GM19463 (cell line): ENCODE data around the gene TPM1.
"Not testable (repeated sequence)": the region's sequence is repeated elsewhere in the genome, so short reads cannot be mapped to it uniquely, and the experiment has no call there.

Experiments
- ATAC-seq: cut with Tn5 transposase; IDR thresholded peaks from one replicate; pipeline ENCODE4 v1.9.1; 2021; ENCODE audit warnings: mild to moderate bottlenecking, moderate library complexity; ENCODE audit not compliant: unreplicated experiment

Gene TPM1

DNA sequence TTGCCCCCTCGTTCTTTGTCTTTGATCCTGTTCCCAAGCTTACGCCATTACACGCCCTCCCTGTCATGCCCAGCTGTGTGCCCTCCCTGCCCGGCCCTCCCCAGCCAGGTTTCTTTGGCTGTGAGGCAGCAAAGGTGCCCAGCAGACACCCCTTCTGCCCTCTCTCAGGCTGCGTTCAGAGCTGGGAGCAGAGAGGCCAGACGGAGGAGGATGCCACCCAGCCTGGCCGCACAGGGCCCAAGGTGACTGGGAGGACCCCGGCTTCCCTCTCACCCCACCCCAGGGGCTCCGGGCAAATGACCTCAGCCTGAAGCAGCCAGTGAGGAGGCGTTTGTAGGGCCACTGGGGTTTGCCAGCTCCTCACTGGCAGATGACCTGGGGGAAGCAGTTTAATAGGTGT lies 48.3 kb downstream of the TPM1 start:
- no peak for ATAC-seq

DNA sequence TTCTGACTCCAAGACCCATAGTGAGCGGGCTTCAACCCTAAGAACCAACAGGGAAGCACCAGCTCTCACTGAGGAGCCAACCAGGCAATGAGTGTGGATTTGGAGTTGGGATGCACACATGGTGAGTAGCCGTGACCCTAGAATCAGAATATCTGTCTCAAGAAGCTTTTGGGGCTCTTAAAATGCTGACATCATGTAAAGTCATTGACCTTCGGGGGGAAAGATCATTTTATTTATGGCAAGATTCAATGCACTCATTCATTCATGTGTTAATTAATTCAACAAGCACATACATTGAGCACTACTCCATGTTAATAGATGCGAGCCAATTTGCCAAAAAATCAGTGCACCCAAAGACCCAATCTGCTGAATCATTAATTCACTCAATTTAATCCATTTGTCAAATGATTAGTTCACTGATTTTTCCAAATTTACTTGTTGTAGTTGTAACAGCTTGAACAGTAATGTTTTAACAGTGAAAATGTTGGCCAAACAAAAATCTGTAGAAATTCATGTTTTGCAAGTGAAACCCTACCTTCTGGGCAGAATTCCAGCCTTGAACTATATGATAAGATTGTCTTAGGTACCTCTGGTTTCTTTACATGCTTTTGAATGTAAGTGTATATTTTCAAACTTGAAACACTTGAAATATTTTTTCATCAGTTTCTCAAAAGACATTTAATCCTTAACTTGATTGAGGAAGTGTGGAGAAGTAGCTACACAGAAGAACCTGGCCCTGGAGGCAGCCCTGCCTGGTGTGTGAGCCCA lies 49.3 kb downstream of the TPM1 start:
- ATAC-seq, result no peak

DNA sequence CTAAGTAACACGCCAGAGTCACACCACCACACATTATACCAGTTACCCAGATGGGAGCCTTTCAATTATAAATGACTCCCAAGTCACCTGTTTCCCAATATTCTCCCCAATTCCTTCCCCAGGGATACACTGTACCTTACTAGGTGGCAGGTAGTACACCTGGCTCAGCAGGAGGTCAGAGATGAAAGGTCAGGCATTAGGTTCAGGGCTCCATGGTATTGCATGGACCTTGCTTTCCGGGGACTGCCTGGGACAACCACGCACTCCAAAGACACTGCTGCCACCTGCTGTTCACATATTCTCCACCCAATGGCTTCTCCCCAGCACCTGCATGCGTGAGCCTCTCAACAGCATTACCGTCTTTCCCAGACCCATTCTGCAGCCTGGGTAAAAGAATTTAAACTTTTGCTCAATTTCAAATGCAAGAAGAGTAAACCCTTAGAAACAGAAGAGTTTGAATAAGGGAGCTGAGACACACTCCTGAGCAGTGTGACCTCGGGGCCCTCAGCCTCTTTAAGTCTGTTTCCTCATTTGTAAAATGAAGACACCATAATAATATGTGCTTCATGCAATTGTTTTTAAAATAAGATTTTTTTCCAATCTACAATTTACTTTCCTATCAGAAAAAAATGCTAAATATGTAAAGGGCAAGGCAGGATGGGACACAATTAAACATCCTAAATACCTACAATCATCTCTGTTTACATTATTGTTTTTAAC lies 51.1 kb downstream of the TPM1 start:
- peak; percentile 60 for ATAC-seq

DNA sequence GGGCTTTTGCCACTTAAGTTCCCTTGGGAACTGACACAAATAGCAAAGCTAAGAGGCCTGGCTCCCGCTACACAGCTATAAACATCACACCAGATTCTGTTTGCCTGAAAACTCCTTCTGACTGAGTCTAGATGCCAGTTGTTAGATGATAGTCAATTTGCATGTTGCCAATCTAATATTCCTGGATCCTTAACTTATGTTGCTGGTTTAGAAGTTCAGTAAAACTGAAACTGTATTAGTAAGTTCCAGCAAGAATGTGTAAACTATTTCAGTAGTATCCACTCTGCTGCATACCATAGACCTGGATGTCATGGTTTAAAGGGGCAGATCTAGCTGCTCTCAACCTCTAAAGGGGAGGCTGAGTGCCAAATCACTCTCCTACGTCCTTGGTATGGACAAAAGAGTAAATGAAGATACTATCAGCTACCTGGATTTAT lies 52.0 kb downstream of the TPM1 start:
- no peak for ATAC-seq

DNA sequence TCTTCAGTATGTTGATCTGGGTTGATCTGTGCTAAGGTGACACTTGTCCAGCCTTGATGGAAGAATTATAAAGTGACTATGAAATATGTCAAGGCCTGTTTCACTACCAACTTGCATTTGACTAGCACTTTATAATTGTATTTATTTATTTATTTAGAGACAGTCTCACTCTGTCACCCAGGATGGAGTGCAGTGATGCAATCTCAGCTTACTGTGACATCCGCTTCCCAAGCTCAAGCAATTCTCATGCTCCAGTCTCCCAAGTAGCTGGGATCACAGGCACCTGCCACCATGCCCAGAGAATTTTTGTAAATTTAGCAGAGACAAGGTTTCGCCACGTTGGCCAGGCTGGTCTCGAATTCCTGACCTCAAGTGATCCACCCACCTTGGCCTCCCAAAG lies 53.6 kb downstream of the TPM1 start:
- ATAC-seq, result no peak

DNA sequence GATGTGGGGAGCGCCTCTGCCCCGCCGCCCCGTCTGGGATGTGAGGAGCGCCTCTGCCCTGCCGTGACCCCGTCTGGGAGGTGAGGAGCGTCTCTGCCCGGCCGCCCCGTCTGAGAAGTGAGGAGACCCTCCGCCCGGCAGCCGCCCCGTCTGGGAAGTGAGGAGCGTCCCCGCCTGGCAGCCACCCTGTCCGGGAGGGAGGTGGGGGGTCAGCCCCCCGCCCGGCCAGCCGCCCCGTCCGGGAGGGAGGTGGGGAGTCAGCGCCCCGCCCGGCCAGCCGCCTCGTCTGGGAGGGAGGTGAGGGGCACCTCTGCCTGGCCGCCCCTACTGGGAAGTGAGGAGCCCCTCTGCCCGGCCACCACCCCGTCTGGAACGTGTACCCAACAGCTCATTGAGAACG lies 56.4 kb downstream of the TPM1 start:
- not testable (repeated sequence) for ATAC-seq

DNA sequence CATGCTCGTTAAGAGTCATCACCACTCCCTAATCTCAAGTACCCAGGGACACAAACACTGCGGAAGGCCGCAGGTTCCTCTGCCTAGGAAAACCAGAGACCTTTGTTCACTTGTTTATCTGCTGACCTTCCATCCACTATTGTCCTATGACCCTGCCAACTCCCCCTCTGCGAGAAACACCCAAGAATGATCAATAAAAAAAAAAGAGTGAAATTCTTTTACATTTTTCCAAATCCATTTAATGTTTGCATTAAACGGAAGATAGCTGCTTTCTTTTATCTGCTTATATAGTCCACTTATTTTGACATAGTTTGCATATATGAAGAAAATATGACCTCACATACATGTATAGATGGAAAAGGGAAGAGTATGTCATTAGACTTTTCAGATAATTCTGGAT lies 57.0 kb downstream of the TPM1 start:
- not testable (repeated sequence) for ATAC-seq

DNA sequence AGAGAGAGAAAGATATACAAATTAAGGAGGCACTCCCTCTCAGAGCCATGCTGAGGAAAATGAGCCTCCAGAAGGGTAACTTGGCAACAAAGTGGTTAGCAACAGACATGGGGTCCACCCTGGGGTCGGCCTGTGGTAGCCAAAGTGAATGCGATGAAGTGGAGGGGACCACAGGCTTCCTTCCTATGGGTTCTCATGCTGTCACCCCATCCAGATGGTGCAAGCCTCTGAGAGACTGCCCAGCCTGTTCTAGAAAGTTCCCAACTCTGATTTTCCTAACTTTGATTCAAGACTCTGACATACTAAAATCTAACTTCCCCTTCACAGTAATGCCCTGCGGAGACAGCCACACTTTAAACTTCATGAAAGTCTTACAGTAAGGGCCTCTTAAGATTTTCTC lies 60.9 kb downstream of the TPM1 start:
- no peak for ATAC-seq

DNA sequence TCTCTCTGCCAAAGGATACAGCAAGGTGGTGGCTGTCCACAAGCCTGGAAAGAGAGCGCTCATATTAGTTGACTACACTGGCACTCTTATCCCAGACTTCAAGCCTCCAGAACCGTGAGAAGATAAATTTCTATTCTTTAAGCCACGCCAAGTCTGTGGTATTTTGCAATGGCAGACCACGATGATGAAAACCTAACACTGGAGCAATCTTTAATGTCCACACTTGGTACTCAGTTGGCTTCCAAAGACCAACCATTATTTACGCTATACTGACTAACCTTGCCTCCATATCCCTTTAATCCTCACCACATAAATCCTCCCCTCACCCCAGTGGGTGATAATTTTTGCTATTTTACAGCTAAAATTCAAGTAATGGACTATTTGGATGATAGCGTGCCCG lies 62.2 kb downstream of the TPM1 start:
- ATAC-seq, result no peak

DNA sequence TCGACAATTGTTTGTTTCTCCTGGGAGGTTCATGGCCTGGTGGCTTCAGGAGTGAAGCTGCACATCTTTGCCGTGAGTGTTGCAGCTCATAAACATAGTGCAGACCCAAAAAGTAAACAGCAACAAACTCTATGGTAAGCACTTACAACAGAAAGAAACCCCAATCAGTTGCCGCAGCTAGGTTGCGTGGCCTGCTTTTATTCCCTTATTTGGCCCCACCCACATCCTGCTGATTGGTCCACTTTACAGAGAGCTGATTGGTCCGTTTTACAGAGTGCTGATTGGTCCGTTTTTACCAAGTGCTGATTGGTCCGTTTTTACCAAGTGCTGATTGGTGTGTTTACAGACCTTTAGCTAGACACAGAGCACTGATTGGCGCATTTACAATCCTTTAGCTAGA lies 62.8 kb downstream of the TPM1 start:
- ATAC-seq, result not testable (repeated sequence)

DNA sequence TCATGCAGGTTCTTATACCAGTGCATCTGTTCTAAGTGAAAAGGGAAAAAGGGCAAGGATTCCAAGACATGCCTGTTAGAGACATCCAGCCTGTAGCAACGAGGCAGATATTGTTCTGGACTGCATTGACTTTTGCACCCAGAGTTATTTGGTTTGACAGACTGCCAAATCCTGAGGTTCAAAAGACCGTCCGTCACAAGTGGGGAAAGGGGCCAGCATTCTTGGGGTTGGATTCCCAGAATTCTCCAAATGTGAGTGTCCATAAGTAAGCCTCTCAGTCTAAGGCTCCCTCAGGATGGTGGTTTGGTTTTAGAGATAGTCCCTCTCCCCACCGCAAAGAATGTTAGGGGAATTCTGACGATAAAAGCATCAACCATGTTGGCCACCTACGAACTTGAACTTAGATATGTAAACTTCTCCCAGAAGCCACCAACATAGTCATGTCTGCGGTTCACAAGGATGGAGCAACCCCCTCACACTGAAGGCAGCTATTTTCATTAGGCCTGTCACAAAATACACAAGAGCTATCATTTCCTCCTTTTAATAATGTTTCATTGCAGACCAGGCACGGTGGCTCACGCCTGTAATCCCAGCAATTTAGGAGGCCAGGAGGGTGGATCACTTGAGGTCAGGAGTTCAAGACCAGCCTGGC lies 65.5 kb downstream of the TPM1 start:
- ATAC-seq, result no peak

DNA sequence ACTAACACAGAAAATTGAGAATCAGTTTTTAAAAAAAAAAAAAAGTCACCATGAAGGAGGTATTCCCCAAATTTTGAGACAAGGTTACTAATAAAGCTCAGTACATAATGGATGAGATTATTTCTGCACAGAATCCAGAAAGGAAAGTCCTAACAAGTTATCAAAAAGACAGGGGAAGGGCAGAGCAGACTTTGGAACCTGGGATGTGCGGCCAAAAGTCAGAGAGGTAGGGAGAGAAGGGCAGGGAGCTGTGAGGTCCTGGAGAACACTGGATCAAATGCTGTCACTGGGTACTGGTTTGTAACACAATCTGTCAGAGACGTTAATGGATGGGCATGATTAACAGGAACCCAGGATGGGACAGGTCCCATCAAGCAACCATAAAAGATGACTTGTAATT lies 67.0 kb downstream of the TPM1 start:
- ATAC-seq, result no peak

DNA sequence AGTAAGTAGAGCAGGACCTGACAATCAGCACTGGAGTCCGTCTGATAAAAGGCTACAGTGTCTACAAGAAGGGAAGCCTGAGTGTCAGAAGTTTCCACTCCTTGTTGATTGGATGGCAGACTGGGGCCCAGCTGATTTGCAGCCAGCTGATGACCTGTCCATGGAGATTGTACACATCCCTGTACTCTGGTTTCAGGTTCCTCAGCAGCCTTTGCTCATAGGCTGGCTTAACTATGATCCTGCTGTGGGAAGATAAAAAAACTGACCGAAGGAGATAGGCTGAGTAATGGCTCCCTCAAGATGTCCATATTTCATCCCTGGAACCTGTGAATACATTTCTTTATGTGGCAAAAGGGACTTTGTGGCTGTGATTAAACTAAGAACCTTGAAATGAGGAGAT lies 67.4 kb downstream of the TPM1 start:
- ATAC-seq, result no peak

DNA sequence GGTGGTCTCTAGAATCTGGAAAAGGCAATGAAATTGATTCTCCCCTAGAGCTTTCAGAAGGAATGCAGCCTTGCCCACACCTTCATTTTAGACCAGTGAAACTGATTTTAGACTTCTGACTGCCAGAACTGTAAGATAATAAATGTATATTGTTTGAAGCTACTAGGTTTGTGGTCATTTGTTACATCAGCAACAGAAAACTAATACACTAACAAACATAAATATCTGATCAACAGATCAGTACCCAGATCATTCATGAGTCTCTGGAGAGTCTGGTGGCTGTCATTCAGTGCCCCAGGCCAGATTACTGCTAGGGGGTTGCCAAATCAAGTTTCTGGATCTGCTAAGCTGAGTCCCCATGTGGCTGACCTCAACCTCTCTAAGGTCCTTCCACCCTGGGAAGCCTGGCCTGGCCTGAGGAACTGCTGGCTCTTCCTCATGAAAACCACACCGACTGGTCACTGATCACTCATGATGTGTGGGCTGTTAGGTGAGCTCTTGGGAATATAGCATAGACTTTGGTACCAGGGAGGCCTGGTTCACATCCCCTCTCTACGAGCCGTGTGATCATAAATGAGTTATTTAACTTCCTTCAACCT lies 68.0 kb downstream of the TPM1 start:
- ATAC-seq, result no peak

DNA sequence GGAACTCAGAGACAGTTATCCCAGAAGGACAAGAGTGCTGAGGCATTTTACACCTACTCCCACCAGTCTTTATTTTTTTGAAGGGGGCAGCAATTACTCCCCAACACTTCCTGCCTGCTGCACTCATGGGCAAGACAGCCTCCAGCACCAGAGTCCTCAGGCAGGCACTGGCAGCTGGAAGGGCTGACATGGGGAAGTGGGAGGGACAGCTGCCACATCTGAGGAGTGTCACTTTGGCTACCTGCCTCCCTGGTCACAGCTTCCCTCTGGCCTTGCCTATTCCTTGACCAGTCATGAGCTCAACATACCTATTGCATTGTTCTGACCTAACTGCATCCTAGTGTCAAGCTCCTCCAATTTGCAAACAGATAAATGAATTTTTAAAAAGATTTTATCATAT lies 68.9 kb downstream of the TPM1 start:
- ATAC-seq, result no peak

DNA sequence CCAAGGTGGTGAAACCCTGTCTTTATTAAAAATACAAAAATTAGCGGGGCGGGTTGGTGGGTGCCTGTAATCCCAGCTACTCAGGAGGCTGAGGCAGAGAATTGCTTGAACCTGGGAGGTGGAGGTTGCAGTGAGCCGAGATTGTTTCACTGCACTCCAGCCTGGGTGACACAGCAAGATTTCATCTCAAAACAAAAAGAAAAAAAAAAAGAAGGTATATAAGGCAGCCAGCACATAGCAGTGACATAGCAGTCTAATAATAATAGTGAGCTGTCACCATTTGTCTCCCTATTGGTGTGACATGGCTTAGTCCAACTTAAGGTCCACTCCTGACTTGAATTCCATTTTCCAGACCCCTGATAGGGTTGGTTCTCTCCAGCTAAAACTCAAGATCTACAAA lies 70.3 kb downstream of the TPM1 start:
- no peak for ATAC-seq

DNA sequence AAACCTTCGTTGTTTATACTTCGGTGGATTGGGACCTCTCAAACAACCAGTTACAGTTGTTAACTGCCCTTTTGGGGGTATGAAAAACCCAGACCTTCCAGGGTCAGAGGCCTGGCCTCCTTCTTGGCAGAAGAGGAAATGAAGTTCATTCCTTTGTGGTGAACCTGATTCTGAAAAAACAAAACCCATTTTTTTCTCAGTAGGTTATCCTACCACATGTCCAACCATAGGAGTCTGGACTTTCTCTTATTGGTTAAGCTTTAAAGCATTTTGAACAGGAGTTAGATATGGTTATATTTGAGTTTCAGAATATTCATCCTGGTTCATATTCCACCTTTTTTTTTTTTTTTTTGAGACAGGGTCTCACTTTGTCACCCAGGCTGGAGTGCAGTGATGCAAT lies 71.9 kb downstream of the TPM1 start:
- ATAC-seq, result no peak
